GM18858 (cell line): ENCODE data around the gene CD244.

Source experiments
- ATAC-seq: cut with Tn5 transposase; IDR thresholded peaks from one replicate; pipeline ENCODE4 v1.9.1; 2021; ENCODE audit not compliant: unreplicated experiment

Gene CD244

DNA sequence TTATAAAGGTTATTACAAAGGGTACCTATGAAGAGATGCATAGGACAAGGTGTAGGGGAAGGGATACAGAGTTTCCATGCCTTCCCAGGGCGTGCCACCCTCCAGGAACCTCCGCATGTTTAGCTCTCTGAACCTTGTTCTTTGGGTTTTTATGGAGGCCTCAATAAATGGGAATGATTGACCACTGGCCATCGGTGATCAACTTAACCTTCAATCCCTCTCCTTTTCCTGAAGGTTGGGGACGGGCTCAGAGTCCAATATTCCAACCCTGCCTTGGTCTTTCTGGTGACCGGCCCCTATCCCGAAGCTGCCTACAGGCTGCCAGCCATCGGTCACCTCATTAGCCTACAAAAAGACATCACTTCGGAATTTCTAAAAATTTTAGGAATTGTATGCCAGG lies 11.7 kb downstream of the CD244 start:
- ATAC-seq: no peak

DNA sequence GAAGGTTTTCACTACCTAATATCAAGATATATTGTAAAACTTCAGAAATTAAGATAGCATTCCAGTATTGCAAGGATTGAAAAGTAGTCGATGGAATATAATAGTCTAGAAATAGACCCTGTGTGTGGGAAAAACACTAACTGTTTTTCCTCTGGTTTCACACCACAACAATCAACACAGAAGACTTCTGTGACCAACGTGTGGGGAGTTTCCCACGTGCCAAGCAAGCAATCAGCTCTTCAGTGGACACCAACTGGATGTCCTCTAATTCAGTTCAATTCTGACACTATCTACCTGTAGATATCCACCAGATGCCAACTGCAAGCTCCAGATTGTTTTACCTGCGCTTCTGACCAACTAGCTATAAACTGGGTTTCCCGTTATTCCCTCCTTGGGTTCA lies 12.1 kb downstream of the CD244 start:
- ATAC-seq: no peak

DNA sequence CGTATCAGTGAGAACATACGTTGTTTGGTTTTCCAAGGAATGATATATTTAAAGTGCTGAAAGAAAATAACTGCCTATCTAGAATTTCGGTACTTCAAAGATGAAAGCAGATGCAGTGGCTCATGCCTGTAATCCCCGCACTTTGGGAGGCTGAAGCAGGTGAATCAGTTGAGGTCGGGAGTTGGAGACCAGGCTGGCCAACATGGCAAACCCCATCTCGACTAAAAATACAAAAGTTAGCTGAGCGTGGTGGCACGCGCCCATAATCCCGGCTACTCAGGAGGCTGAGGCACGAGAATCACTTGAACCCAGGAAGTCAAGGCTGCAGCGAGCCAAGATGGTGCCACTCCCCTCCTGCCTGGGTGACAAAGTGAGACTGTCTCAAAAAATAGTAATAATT lies 16.4 kb downstream of the CD244 start:
- ATAC-seq: no peak

DNA sequence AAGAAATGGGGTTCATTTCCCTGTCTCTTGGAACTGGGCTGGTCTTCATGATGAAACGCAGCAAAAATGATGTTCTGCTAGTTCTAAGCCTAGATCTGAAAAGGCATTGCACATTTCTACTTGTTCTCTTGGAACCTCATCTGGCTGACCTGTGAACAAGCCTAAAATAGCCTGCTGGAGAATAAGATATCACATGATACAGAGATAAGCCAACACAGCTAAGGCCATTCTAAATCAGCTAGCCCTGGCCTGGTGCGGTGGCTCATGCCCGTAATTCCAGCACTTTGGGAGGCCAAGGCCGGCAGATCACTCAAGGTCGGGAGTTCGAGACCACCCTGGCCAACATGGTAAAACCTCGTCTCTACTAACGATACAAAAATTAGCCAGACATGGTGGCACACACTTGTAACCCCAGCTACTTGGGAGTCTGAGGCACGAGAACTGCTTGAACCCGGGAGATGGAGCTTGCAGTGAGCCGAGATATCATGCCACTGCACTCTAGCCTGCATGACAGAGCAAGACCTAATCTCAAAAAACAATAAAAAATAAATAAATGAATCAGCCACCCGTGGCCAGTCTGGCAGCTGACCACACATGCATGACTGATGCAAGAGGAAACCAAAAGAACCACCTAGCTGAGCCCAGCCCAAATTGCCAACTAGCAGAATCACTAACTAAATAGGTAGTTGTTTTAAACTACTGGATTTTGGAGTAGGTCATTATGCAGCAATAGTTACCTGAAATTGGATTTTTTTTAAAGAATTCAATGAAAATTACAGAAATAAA lies 18.0 kb downstream of the CD244 start:
- ATAC-seq: no peak

DNA sequence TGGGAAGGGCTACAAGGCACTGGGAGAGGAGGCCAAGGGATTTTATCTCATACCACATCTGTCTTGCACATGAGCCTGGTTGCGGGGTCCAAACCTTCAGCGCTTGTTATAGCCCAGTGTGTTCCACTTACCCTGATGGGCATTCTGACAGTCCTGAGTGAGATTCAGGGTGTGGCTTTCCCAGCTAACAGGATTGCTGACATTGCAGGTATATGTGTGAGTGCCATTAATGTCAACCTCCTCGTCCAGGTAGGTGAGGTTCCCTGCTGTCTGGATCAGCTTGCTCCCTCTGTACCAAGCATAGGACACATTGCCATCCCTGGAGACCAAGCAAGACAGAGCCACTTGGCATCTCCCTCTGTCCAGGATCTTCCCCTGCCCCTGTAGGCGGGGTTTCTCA lies 21.6 kb downstream of the CD244 start:
- no peak for ATAC-seq

DNA sequence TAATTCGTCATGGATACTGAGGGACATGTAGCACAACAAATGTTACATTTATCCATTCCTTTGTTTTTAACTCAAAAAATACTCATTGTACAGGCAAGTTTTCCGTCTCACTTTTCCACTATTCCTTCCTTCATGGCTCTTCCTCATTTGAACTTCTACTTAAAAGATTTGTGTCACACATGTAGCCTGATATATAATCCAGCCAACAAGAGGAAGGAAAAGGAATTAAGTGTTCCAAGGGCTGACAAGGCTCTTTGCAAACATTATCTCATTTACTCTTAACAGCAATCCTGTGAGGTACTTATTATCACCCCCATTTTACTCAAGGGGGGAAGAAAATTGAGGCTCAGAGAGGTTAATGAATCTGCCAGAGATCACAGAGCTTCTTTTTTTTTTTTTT lies 22.9 kb downstream of the CD244 start:
- no peak for ATAC-seq

DNA sequence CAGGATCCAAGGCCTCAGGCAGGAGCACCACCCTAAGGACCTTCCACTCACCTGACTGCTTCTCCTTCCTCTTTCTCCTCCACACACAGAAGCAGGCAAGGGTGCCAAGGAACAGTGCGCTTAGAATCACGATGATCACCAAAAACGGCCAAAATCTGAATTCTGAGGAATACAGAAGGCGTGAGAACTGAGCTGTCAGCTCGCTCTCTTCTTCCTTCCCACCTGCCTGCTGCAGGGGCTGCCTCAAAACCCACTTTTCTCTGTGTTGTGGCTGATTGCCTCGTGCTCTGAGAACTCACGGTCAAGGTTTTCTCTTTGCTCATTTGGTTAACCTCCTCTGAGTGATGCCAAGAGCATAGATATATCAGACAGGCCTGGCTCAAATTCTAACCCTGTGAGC lies 23.8 kb downstream of the CD244 start:
- ATAC-seq: no peak

DNA sequence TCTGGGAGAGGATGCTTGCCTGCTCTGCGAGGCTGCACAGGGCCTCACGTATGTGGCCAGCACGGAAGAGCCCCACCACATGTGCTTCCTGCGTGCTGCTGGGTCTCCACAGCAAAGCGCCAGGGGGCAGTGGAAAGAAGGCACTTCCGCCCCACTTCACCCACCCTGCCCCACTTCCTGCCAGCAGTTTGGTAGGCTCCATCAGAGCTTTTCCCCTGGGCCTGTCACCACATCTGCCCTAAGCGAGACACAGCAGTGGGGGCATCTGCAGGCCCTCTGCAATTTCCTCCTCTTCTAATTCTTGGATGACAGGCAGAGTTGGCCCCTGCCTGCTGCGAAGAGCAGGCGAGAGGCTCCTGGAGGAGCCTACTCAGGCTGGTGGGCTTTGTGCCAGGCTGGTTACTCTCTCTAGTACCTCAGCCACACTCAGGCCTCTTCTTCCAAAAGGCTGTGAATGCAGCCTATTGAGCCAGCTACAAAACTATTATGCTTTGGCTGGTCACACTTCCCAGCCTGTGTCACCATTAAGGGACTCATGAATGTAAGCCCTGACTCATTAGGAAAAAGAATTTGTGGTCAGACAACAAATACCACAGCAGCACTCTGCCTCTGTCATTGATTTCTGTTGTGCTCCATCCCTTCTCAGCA lies 25.0 kb downstream of the CD244 start:
- ATAC-seq: peak; percentile 68

DNA sequence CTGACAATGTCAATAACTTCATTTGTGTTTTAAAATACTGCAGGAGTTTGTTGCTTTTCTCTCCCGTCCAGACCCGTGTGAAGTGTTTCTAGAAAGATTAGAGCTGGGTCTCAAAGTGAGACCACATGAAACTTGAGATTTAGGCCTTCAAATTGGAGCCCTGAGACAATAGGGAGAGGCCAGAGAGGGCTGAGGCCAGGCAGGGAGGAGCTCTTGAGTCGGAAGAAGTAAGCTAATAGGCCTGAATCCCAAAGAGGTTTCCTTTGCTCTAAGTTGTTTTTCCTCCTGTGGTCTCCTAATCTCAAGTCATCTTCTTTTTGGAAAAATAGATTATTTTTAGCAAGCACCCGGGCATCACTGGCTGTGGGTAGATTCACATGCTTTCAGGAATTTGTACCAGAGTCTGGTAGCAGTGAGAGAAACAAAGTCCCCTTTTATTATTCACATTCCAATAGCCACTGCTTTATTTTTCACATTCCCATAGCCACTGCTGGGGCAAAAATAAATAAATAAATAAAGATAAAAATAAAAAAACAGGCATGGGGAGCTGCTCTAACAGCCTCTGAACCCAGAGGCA lies 25.6 kb downstream of the CD244 start:
- ATAC-seq: no peak

DNA sequence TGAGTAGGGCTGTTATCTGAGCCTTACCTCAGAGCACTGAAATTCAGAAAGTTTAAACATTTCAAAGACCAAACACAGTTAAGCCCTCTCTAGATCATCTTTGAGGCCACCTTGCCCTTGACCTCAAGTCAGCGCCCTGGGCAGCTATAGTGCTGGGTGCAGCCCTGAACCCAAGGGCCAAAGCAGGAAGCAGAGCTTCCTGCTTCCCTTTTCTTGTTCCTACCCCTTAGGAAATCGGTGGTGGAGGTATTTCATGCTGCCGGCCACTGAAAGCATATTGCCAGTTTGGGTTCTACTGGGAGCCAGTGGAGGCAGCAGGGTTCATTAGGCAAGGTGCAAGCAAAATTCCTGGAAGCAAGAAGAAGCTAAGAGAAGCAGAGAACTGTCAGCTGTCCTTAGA lies 26.1 kb downstream of the CD244 start:
- ATAC-seq: no peak

DNA sequence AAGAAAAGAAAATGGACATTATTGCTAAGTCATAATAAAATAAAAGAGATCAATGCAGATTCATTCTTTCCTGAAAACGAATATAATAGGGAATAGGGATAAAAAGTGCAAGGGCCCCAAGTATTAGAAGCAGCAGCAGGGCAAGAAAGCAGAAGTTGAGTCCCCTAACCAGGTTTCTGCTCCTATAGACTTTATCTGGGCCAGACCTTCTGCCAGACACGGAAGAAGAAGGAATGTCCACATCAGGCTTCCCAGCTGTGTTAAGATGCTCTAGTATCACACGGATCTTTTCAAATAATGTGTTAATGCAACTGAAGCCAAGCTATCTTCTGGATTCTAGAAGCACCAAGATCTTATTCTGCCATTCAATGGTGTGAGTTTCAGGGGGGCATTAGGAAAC lies 26.9 kb downstream of the CD244 start:
- no peak for ATAC-seq

DNA sequence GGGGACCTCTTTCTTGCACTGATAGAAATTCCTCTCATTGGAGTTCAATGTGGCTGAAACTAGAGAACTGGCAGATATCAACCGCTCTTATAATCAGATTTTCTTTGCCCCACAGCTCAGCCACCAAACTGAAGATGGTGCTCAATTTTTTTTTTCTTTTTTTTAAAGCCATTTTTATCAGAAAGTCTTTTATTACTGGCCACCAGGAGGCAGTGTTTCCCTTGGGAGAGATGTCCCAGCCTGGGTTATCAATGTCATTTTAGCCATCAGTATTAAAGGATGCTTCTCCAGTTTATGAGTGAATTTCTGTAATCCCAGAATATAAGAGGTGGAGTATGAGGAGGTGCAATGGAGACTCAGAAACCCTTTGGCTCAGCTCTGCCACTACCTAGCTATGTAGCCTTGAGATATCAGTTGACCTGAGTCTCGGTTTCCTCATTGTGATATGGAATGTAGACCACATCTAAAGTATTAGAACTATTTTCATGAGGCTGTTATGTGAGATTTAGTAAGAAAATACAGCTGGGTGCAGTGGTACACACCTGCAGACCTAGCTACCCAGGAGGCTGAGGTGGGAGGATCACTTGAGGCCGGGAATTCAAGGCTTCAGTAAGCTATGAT lies 27.6 kb downstream of the CD244 start:
- no peak for ATAC-seq

DNA sequence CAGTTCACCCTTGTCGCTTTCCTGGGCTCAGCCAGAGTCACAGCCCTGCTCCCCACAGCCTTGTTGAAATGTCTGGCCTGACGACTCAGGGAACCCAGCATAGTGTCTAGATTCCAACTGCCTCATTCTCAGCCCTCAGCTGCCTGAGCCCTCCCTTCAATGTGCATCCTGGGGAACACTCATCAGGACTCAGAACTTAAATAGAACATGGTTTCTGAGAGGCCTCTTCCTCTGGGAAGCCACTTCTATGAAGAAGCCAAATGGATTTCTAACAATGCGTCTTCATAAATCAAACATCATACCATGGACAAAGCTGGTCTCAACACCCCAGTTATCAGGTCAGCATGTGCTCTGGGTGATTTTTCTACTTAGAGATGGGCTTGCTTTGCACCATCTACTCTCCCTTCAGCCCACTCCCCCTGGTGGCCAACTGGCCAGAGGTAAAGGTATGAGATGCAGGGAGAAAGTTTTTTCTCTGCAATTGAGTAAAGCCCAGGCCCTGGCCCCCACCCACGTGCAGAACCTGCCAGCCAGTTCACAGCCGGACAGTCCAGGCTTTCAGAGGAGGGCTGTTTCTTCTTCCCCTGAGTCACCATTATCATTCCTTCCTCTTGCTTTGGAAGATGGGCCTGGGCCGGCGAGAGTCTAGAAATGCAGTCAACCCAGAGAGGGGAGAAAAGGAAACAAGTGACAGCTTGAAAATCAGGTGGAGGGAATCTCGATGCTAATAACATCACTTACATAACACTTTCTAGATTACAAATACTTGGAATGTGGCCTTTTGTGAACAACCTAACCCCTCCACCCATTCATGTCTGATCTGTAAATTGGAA lies 32.1 kb downstream of the CD244 start:
- no peak for ATAC-seq

DNA sequence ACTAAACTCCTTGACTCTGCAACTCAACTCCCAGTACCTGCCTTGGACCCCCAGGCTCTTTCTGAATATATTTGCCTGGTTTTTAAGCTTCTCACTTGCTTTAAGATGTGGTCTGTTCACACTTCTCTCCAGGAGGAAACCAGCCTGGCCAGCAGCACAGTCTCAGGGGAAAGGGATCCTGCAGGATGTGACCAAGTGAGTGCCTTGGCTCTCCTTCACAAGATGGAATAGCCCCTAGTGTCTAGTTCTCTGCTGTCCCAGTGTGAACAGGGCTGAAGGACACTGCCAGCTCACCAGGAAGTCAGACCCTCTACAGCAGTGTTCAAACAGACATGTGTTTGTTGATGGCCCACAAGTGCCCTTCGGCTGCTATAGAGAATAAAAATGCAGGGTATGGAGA lies 32.9 kb downstream of the CD244 start:
- ATAC-seq: no peak

DNA sequence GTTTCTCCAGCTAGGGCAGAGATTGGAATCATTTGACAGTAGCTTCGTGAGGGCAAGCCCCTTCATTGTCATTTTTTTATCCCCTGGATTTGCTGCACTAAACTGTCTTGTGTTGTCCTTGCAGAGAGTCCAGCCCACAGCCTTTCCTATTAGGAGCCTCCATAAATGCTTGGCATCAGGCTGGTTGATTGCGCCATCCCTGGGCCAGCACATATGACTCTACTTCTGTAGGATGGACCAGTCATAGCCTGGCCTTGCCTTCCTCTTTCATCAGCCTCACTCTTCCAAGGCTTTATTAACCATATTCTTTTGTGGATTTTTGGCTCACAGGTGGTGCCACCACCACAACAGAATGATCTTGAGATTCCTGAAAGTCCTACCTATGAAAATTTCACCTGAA lies 35.3 kb downstream of the CD244 start:
- no peak for ATAC-seq

DNA sequence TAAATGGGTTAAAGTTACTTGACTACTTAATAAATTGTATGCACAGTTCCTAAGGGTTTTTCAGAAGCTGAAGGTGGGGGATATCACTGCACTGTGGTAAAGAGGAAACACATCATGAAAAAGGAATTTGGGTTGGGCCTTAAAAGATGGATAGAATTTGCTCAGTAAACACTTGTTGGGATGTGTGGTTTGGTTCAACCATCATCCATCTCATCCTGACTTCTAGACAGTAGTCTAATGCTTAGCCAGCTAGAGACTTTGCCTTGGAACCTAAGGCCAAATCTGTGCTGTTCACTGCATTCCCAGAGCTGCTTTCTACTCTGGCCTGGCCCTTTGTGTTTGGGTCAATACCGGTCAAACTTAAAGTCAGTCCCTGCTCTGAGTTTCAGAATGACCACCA lies 36.1 kb downstream of the CD244 start:
- no peak for ATAC-seq

DNA sequence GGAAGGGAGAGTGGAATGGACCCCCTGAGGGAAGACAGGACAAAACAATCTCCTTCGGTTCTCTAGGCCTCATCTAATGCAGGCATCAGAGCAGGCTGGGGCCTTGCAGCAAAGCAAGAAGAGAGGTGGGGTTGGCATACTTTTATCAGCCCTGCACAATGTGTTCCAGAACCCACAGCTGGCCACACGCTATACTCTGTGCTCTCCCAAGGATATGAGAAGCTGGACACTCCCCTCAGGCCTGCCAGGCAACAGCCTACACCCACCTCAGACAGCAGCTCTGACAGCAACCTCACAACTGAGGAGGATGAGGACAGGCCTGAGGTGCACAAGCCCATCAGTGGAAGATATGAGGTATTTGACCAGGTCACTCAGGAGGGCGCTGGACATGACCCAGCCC lies 39.4 kb downstream of the CD244 start:
- ATAC-seq: no peak

DNA sequence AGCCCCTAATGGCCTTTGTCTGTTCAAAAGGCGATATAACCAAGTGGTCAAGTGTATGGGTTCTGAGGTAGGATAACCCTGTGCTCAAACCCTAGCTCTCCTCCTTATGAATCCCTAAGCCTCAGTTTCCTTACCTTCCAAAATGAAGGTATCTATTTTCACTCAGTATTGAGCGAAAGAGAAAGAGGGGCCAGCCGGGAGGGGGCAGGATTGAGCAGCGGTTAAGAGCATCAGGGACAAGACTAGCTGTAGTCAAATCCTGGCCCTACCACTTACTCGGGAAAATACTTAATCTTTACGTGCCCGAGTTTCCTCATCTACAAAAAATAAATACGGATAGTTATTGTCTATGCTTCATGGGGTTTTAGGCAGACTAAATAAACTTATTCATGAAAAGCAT lies 41.1 kb downstream of the CD244 start:
- ATAC-seq: no peak

DNA sequence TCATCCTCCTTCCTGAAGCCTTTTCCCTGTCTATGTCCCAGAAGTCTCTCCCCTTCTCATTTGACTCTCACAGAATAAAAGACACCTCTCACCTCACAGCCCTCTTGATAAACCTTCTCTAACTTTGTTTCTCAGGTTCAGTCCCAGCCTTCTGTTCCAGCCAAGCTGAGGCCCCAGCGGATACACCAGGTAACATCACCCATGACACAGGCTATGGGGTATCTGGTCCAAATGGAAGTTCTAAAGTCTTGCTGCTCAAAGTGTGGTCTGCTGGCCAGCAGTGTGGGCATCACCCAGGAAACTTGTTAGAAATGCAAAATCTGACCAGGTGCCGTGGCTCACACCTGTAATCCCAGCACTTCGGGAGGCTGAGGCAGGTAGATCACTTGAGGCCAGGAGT lies 43.5 kb downstream of the CD244 start:
- ATAC-seq: no peak

DNA sequence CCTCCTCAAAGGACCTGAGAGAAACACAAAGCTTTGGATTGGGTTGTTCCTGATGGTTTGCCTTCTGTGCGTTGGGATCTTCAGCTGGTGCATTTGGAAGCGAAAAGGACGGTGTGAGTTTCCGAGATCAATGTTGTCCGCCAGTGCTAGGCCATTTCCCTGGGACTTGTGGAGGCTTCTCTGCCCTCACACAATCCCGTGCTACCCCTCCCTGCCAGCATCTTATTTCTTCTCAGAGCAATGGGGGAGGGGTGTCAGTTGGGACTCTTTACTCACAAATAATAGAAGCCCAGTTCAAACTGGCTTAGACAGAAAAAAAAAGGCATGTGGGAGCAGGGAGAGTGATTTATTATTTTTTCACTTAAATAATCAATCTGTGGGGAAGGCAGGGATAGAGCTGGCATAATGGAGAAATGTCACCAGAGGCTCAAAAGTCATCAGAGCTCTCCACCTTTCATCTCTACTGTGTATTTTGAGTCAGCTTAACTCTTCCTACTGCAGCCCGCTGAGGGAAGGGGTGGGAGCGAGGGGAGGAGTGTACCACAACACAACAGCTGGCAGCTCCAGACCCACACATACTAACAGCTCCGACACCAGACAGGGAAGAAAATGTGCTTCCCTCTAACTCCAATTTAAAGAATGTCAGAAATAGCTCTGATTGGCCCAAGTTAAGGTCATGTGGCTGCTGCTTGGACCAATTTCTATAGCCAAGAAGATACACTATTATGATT lies 44.3 kb downstream of the CD244 start:
- no peak for ATAC-seq

DNA sequence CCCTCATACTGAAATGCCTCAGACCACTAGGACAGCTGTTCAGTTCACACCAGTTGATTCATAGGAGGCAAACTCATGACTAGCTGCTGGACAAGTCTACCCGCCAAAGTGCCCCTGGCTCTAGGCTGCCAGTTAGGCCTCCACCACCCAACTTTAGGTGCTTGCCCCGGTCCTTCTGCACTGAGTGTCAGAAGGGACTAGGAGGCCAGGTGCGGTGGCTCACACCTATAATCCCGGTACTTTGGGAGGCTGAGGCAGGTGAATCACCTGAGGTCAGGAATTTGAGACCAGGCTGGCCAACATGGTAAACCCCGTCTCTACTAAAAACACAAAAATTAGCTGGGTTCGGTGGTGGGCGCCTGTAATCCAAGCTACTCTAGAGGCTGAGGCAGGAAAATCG lies 47.8 kb downstream of the CD244 start:
- no peak for ATAC-seq
